Left kidney (tissue), 8 donors: ENCODE results near the gene ABCA1. TPM values are rescaled to one million over a fixed set of nuclear protein-coding genes. Genes with fewer than 3 reads are reported as not detected.
"Not testable (repeated sequence)": the region's sequence is repeated elsewhere in the genome, so short reads cannot be mapped to it uniquely, and the experiment has no call there.

Experiments used
- DNase-seq: peaks from one replicate; pipeline ENCODE4 v3.0.0-alpha.2; 2013
- long read RNA-seq, 8 donors: transcript quantifications; one replicate each; lab custom pipeline, GENCODE V29; 2026
- polyA plus RNA-seq: library from polyadenylated mRNA; unstranded; fragments of 120-200 nt; gene quantifications from one replicate; pipeline ENCODE4 v1.2.1, GENCODE V29; 2013; ENCODE audit not compliant: insufficient read length

The ABCA1 gene, protein sequence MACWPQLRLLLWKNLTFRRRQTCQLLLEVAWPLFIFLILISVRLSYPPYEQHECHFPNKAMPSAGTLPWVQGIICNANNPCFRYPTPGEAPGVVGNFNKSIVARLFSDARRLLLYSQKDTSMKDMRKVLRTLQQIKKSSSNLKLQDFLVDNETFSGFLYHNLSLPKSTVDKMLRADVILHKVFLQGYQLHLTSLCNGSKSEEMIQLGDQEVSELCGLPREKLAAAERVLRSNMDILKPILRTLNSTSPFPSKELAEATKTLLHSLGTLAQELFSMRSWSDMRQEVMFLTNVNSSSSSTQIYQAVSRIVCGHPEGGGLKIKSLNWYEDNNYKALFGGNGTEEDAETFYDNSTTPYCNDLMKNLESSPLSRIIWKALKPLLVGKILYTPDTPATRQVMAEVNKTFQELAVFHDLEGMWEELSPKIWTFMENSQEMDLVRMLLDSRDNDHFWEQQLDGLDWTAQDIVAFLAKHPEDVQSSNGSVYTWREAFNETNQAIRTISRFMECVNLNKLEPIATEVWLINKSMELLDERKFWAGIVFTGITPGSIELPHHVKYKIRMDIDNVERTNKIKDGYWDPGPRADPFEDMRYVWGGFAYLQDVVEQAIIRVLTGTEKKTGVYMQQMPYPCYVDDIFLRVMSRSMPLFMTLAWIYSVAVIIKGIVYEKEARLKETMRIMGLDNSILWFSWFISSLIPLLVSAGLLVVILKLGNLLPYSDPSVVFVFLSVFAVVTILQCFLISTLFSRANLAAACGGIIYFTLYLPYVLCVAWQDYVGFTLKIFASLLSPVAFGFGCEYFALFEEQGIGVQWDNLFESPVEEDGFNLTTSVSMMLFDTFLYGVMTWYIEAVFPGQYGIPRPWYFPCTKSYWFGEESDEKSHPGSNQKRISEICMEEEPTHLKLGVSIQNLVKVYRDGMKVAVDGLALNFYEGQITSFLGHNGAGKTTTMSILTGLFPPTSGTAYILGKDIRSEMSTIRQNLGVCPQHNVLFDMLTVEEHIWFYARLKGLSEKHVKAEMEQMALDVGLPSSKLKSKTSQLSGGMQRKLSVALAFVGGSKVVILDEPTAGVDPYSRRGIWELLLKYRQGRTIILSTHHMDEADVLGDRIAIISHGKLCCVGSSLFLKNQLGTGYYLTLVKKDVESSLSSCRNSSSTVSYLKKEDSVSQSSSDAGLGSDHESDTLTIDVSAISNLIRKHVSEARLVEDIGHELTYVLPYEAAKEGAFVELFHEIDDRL (N-terminal part only)
- 12.8 TPM for polyA plus RNA-seq
- long read RNA-seq, donor 1 = 0 reads
- long read RNA-seq, donor 2 = 0 reads
- long read RNA-seq, donor 3 = 0 reads
- long read RNA-seq, donor 4 = 0 reads
- long read RNA-seq, donor 5 = 0 reads
- long read RNA-seq, donor 6, partial matches to known transcripts = 5 of 5 reads
- long read RNA-seq, donor 6, other reads (novel, unspliced or antisense) = 0 of 5 reads
- long read RNA-seq, donor 7 = 0 reads
- long read RNA-seq, donor 8 = 0 reads

DNA sequence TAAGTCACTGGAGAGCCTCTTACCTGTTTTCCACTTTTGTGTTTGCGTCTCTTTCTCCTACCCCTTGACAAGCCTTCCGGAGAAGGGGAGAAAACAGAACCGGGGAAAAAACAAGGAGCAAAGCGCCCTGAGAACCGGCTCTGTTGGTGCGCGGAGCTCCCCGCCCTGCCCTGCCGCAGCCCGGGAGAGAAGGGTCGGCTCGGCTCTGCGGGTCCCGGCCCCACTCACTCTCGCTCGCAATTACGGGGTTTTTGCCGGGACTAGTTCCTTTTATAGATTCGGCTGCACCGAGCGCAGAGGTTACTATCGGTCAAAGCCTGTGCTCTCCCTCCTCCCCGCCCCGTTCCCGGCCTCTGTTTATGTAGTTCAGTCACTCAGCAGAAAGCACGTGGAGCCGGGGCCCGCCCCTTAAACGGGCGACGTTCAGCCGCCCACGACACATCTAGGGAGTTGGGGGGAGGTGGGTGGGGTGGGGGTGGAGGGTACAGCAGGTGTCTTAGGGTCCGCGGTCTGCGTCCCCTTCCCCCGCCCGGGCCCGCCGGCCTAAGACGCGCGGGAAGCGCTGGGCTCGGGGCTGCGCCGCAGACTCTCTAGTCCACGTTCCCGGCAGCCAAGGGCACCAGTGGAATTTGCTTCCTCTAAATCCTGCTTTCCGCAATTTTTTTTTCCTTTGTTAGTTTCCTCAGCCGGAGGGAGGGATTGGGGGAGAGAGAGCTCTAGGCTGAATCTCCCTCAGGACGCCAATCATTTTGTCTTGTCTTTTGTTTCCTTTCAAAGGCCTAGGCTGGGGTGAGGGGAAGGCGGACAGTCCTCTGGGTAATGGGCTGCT is at the start of gene ABCA1:
ABCA1 (minus strand) TSS at position 244 of the 829 bp plus-strand sequence. CDS start 24,476 bp downstream, outside the sequence.
- DNase-seq = peak; percentile 93

DNA sequence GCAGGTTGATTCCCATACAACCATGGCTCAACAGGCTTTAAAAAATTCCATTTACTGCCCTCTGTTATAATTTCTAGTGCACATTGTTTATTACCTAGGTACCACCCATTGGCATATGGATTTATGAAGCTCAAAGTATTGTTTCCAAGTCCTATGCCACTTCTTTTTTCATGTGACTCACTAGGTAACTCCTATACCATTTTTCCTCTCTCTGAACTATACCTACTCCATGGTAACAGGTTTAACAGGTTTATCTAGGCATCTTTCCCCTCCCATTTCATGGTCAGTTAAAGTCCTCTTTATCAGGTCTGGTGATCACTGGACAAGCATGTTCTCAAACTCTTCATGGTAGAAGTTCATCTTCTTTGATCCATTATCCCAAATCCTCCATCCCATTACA is 49.6 kb upstream of the ABCA1 start:
- DNase-seq = no peak

DNA sequence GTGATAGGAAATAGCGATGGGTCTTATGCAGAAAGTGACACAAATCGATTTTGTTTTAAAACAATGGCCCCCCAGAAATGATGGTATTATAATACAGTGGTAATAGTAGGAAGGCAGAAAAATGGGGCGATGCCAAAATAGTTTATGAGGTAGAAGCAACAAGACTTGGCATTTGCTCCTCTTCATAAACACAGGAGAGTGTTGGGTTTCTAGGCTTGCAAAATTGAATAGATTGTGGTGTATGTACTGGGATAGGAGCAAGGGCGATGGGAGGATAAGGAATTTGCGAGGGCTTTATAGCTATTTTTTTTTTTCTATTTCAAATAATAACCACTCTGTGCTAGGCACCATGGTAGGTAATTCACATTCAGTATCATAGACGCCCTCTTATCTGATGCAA is 49.2 kb upstream of the ABCA1 start:
- DNase-seq = no peak

DNA sequence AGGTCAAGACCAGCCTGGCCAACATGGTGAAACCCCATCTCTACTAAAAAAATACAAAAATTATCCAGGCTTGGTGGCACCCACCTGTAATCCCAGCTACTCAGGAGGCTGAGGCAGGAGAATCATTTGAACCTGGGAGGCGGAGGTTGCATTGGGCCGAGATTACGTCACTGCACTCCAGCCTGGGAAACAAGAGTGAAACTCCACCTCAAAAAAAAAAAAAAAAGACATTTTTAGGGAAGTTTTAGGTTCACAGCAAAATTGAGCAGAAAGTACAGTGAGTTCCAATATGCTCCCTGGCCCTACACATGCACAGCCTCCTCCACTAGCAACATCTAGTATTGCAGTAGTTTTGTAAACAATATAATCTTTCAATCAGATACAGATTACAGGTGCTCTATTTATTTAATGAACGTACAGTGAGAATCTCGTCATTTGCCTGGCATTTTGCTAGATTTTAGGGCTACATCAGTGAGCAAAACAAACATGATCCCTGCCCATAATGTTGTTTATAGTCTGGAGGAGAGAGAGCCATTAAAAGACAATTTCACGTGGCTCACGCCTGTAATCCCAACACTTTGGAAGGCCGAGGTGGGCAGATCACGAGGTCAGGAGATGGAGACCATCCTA is 48.1 kb upstream of the ABCA1 start:
- DNase-seq = not testable (repeated sequence)

DNA sequence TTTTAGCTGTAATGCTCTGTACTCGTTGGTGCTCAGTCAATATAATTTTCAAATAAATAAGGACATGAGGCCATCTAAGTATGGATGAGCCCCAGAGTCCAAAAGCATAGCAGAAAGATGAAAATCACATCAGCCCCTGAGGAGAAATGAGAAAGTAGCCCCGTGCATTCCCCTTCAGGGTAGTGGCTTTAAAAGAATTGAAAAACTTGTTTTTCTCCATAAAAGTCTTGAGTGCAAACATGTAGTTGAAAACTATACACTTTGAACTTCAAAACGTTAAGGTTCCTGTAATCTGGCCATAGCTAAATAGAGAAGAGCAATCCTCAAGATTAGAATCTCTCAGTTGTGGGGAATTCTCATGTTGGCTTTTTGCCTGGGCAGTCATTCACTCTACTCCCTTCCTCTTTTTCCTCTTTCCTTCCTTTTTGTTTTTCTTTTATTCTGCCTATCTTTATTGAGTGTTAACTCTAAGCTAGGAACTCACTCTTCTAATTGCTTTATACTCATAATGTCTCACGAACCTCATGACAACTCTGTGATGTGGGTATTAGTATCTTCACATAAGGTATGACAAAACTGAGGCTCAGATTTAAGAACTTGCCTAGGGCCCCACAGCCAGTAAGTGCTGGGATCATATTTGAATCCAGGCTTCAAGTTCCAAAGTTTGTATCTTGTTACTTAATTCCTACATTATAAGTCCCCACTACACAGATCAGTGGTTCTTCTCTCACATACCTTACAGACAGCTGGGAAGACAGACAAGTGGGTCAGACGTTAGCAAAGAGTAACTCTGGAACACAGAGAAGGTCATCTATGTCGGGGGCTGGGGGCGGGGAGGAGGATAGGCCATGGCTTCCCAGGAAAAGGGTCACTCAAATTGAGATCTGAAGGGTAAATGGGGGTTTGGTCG is 46.4 kb upstream of the ABCA1 start:
- no peak for DNase-seq

DNA sequence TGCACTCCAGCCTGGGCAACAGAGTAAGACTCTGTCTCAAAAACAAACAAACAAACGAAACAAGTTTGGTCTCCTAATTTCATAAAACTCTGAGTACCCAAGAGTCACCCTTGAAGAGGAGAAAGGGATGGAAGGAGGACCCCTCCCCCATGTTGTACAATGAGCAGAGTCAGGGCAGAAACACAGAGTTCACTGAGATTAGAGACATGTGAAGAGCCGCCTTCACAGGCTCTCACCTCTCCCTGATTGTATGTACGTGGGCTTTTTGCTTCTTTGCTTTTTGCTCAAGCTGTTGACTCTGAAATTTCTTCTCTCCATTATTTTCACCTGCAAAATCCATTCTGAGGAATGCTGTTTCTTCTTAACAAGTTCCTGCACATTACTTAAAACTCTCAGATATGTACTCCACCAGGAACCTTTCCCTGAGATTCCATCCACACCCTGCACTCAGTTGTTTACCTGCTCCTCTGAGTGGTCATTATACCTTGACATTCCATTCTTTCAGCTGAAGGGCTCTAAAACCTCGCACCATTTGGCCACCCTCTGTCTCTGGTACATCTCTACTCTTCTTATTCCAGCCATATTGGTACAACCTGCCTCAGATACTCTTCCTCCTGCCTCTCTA is 44.4 kb upstream of the ABCA1 start:
- no peak for DNase-seq

DNA sequence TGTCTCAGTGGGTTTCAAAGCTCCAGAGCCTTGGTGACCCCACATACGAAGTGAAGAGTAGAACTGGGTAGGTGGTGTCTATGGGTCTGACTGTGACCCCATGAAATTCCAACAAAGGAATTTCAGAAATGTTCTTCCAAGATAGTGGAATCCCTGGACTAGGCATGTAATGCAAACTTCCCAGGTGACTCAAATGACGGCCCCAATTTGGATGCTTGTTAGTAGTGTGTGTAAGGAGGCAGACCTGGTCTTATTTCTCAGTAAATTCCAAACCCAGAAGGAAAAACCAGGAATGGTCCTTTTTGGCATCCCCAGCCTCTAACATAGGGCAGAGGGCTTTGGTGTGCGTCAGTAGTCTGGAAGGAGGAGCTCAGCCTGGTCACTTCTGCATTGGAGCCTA is 43.6 kb upstream of the ABCA1 start:
- no peak for DNase-seq

DNA sequence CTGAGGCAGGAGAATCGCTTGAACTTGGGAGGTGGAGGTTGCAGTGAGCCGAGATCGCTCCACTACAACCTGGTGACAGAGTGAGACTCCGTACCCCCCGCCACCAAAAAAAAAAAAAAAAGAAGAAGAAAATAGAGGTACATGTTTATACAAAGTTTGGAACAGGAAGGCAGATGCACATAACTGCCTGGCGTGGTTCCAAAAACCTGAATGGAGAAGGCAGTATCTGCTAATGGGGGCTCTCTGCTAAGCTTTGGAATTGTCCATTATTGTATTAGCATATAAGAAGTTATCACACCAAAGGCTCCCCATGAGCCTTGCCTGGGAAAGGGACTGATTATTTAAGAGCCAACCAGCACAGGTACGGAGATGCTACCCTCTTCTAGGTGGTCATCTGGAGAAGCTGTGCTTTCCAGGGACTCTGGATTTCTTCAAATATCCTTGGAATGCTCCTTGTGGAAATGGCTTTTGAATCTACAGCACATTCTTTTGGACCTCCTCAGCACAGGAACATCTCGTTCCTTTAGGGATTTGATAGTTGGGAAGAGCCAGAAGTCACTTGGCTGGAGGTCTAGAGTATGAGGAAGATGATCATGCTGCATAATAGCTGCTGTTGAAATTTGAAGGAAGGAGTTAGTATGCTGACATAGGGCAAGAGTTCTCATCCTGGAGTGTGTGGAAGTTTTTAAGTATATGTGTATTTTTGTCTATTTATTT is 42.5 kb upstream of the ABCA1 start:
- DNase-seq = no peak

DNA sequence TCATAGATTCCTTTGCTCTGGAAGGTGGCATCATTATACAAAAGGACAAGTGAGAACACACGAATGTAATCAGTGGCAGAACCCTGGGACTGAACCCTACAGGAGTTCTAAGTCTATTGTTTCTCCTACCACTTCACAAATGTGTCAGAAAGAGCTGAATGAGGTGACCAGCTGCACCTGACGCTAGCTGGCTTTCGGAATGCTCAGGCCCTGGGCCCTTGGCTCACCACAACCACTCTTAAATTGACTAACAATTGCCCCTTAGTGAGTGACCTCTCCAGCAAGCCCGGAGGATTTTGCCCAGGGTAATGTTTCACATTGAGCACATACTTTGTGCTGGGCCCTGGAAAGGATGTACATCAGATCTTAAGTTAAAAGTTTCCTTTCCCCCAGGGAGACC is 41.2 kb upstream of the ABCA1 start:
- DNase-seq = no peak

DNA sequence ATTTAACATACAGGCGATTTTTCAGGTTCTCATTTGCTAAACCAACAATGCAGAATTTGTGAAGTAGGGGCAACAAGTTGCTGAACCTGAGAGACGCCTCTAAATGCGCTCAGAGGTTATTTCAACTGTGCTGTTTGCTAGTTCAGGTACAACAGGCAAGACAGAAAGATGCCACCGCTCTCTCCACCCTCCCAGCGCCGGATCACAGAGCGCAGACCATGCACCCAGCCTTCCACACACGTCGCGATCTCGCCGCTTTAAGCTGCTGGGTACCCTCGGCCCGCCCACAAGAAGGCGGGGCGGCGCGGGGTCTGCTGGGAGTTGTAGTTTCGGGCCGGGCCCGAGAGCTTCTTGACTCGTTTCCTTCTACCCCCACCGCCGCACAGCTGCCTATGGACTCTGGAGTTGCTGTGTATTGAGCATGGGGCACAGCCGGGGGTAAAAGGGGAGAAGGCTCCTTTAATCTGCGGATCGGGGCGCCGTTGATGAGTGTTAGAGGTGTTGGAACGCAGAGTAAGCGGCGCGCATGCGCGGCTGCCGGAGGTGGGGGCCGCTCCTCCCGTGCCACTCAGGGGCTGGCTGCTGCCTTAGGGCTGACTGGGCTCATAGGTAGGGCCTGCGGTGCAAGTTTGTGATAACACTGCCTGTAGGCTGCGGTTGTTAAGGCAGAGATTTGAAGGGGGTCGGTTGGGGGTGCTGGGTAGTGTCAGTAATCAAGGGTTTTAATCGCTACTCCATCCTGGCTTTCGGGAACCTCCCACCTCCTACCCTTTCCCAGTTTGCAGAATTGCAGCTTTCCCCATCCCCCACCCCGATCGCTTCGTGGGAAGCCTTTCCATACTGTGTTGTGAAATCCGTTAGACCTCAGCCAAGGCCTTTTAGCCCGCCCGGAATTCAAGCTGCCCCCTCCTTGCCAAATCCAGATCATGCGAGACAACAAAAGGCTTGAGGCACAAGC is 40.3 kb upstream of the ABCA1 start:
- peak; percentile 89 for DNase-seq

DNA sequence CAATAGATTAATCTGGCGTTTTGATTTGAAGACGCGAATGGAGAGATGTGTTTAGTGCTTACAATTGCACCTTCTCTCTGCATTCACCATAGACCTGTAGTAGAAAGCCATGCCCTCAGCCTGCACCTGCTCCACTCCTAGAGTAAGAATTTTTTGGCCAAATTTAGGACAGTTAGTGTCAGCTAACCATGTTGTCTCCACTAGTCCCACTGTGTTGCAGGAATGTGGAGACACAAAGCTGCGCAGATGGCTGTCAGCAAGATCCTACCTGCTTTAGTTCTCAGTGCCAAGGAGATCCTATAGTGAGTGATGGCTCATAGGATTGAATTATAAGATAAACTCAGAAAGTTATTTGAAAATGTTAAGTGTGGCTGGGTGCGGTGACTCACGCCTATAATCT is 35.1 kb upstream of the ABCA1 start:
- no peak for DNase-seq

DNA sequence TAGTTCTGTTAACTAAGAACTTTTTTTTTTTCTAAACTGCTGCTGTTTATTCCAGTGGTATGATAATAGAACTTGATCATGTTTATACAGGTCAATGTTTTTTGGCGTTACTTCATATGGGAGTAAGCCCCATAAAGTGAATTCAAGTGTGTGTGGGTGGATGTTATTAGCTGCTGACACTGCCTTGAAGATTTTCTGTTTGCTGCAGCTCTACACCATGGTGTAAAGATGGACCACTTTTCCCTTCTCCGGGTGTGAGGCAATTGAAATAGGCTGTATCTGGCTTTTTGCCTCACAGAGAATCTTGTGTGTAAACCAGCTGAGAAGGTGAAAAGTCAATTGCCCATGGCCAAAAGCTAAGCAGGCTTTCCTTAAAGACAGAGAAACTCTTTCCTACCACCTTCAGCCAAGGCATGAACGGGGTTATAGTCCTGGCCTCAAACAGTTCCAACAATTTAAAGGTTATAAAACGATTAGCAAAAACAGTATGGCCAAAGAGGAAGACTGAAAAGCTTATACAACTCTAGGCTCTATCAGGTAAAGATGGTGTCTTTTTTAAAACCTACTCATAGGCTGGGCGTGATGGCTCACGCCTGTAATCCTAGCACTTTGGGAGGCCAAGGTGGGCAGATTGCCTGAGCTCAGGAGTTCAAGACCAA is 33.9 kb upstream of the ABCA1 start:
- DNase-seq = no peak

DNA sequence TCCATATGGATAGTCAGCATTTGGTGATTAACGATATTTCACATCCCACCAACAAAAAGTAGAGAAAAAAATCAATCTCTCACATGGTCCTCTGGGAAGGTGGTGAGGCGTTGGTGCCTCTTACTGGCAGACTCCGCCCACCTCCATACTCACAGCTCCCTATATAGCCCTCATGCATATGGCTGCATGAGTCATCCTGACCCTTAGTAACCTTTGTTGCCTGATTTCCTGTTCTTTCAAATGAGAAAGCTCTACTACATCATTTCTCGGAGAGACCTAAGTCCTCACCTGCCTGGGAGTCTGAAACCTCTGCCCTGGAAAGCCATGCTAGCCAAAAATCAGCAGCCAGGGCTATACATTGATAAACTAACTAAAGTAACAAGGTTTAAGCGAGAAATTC is 33.3 kb upstream of the ABCA1 start:
- no peak for DNase-seq

DNA sequence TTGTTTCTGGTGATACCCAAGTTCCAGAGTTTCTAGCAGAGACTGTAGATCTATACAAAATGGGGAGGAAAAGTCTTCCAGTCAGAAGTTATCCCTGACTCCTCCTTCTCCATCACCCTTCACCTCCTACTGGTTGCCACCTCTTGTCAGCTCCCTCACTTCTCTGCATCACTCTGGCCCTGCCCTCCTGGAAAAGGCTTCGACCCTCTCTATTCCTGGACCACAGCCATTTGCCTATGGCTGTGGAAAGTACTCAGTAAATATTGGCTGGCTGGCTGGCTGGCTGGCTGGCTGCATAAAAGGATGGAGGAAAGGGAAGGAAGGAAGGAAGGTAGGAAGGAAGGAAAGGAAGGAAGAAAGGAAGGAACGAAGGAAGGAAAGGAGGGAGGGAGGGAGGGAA is 32.7 kb upstream of the ABCA1 start:
- DNase-seq = no peak

DNA sequence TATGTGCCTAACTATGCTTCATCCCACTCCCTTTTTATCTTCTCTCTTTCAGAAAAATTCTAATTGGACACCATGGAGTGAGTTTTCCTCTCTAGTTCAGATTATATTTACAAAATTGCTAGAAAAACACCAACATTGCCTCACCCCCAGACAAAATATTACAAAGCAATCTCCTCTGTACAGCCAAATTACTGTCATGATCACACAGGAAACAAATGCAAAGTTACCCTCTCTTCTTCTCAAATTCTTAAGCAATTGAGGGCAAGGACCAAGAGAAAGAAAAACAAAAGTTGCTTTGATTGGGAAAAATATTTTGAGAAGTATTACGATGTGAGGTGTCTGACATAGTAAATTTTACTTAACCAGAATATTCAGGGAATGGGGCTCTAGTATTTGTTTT is 30.8 kb upstream of the ABCA1 start:
- no peak for DNase-seq

DNA sequence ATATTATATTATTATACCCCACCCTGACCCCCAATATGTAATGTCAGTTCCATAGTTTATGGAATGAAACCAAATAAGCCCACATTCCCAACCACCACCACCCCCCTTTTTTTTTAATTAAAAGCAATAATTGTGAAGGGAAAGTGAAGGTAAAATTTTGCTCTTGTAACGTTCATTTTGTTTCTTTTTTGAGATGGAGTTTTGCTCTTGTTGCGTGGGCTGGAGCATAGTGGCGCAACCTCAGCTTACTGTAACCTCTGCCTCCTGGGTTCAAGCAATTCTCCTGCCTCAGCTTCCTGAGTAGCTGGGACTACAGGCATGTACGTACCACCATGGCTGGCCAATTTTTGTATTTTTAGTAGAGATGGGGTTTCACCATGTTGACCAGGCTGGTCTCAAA is 30.1 kb upstream of the ABCA1 start:
- not testable (repeated sequence) for DNase-seq
